HEK293T (cell line): ENCODE data around the gene CCR5AS.

ENCODE experiments used
- ARNT ChIP-seq: fragments of 450-650 bp; IDR thresholded peaks from 2 replicates; pipeline ENCODE4 v1.6.1; 2017; ENCODE audit warnings: mild to moderate bottlenecking
- BHLHE40 ChIP-seq: fragments of 450-650 bp; IDR thresholded peaks from 2 replicates; pipeline ENCODE4 v1.6.1; 2016; ENCODE audit warnings: mild to moderate bottlenecking, moderate library complexity, borderline replicate concordance
- NFRKB ChIP-seq: fragments of 450-650 bp; IDR thresholded peaks from 2 replicates; pipeline ENCODE4 v1.6.1; 2016; ENCODE audit warnings: mild to moderate bottlenecking, moderate library complexity
- SP1 ChIP-seq: fragments of 450-650 bp; IDR thresholded peaks from 2 replicates; pipeline ENCODE4 v1.6.1; 2017
- SUZ12 ChIP-seq: fragments of 450-650 bp; IDR thresholded peaks from 2 replicates; pipeline ENCODE4 v1.6.1; 2016; ENCODE audit warnings: mild to moderate bottlenecking
- TARDBP ChIP-seq: fragments of 450-650 bp; IDR thresholded peaks from 2 replicates; pipeline ENCODE4 v1.6.1; 2016

DNA sequence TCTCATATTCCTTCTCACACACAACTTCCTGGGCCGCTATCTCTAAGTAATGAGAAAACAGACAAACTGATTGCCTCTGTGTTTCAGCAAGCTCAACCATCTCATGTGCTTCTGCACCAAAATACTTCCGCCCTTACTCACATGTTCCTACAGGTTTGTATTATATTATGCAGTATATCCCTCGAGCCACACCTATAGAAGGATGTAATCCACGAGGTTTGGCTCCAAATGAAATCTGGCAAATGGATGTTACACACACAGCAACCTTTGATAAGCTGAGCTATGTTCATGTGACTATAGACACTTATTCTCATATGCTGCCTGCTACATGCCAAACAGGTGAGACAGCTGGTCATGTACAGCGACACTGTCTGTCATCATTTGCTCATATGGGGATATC lies 22.8 kb upstream of the CCR5AS start:
- TF ChIP-seq NFRKB (no peak), BHLHE40 (no peak), SP1 (no peak), ARNT (no peak), SUZ12 (no peak), TARDBP (no peak)
